Effector CD4-positive, alpha-beta T cell (primary cell): Measurements from ENCODE around the gene SHC3.

ENCODE experiments used
- DNase-seq: peaks from one replicate; pipeline ENCODE4 v3.0.0-alpha.2; 2020

SHC3 gene

DNA sequence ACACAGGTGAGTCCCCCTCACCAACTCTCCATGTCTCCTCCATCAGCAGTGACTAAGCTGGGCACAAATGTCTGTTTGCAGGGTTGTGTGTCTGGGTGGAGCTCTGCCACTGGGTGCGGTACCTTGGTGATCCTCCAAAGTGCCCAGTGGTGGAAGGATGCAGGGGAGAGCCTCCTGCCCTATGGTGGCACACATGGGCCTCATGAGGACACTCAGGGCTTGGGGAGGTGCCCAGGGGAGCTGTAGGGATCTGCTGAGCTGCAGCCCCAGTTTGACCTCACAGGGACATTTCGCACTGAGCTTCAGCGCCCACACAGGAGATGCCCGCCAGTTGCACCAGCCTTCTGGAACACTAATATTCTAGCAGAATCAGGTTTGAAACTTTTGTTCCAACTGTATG, 157.9 kb downstream of the SHC3 start:
- no peak for DNase-seq

DNA sequence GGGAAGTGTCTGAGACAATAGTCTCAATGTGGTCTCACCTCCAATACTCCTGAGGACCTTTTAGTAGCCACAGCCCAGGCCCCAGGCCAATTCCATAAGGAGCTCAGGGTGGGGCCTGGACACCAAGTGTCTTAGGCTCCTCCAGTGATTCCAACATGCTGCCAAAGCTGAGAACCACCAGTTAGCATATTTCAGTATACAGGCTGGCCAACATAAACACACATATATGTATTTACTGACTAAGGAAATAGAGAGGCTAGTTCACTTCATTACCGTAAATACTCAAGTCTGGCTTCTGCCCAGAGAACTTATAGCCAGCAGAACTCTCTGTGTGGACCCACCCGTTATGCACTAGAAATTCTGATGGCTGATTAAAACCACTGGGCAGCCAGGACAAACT, 163.3 kb downstream of the SHC3 start:
- DNase-seq: no peak

DNA sequence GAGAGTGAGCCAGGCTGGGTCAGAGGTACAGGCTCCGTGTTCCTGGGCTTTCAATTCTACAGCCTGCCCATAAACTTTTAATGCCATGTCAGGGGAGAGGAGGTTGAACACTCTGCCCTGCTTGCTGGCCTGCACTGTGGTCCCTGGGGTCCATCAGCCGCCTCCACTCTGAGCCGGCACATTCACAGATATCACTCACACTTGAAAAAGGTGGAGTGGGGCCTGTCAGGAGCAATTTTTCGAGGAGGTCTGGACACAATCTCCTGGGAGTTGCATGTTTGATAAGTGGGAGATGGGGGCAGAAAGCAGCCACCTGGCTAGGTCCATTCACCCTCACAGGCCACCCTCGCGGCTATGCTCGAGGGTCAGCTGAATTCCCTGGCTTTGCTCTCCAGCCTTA, 164.5 kb downstream of the SHC3 start:
- no peak for DNase-seq

DNA sequence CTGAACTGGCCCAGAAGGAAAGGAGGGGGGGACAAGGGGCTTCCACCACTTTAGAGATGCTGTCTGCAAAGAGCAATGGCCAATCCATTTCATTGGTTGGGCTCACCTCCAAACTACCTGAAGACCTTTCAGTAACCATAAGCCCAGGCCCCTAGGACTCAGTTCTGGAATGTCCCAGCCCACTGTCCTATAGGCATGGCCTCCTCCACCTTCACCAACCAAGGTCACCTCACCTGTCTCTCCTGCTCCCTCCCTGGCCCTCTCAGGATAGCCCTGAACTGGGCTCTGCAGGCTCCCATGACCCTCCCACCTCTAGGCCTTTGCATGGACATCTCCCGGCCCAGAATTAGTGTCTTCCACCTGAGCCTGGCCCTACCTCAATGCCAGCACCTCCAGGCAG, 165.0 kb downstream of the SHC3 start:
- DNase-seq: no peak

DNA sequence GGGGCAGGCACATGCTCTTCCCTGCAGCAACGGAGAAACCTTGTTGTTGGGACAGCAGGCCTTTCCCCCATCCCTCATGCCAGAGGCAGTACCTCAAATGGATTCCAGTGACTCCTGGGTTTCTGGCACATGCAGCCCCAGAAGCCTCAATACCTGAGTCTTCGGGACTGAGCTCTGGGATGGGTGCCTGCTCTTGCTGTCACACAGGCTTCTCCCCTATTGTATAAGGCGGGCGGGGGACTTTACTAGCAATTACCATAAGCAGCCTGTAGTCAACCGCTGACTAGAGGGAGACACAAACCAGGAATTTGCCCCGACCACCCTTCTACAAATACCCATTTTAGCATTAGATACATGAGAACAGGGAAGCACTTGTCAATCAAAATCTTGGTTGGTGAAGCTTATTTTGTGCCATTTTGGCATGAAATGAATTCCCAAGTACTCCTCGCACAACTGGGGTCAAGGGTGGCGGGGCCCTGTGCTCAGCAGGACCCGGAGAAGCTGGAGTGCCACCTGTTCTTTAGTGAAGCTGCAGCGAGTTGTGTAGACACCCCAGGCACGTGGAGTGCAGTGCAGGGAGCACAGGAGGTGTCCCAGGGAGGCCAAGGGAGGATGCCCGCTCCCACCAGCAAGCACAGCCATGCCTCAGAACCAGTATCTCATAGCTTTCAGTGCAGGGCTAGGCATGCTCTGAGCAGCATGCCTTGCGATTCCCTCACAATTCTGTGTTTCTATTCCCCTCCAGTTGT, 166.2 kb downstream of the SHC3 start:
- DNase-seq: no peak

DNA sequence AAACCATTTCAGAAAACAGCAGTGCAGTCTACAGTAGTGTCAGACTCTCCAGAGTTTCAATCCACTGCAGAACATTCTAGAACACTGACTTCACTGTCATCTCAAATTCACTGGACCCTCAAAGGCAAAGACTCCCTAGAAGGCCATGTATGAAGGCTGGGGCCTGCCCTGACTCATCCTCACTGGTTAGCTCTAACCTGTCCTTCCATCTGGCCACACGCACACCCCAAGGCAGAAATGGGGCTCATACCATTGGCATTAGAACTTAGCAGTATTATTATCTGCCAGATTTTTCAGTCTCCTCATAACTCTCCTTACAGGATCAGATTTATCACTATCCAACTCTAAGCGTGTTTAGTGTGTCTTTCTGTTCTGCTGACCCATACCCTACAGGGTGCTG, 166.9 kb downstream of the SHC3 start:
- no peak for DNase-seq

DNA sequence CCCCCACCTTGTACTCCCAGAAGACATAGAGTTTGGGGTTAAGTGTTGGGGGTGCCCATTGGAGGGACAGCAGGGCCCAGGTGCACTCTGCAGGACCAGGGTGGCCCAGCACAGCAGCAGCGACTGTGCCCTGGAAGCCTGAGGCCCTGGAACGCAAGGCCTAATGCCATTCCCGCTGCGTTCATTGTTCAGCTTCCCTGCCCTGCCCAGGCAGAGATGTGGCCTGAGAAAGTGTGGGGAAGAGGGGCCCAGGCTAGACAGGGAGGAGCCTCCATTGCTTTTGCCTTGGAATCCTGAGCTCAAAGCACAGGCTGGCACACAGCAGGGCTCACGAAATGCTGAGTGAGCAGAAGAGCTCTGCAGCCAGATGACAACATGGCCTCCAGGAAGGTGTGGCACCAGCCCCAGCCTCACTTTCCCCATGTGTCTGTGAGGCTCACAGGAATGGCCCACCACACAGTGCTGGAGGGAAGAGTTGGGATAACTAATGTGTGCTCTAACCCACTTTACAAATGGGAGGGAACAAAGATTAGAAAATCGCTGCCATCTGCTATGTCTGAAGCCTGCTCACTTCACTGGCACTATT, 168.0 kb downstream of the SHC3 start:
- DNase-seq: no peak

DNA sequence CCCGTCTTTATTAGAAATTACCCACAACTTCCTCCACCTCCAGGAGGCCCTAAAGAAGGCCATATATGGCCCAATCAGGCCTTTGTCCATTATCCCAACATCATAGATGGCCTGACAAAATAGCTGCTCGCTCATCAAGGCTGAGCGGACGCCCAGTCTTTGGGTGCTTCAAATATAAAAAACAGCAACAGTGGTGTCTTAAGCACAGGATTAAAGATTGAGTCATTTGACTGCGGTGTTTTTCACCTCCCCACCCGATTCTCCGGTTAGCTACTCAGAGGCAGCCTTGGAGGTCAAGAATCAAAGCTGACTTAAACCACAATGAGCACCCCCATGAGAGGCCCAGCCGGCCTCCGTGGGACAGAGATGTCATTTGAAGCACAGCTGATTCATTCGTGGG, 168.6 kb downstream of the SHC3 start:
- no peak for DNase-seq

DNA sequence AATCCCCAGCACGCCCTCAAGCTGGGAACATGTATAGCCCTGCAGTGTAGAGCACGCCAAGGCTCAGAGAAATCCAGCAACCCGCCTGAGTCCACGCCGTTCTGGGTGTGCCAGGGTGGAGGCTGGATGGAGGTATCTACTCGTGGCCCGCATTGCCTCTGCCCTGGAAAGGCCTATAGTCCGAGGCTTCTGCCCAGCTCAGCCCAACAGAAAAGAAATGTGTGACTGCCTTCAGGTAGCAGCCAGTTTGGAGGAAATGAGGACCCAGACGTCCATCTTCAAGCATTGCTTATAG, 169.1 kb downstream of the SHC3 start:
- DNase-seq: no peak

DNA sequence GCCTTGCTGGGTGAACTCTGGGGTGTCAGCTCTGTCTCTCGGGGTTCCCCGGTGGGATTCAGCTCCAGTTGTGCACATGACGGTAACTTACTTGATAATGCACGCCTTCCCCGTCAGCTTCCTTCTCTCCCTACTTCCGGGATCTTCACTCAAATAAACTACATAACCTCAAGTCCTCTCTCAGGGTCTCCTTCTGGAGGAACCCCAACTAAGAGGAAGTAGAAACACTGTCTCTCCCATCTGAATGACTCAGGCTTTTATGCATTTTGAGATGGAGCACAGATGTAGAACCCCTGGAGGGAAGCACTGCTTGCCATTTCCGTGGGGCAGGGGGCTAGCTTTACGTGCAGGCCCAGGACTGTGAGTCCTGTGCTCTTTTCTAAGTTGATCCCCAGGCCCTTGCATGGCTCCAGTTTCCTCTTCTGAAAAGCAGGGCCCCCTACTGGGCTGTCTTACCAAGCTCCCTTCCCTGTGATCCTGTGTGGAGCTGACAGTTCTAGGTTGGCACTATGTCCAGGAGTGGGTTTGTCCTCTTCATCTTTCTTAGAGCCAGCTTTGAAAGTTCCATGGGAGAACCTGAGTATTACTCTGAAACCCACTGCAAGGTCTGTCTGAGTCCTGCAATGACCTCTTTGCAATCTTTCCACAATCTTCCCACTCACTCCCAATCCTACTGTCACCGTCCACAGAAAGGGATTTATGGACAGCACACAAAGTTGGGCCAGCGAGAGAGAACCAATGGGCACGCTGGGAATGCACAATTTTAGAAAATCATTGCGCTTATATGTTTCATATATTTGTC, 169.7 kb downstream of the SHC3 start:
- no peak for DNase-seq

DNA sequence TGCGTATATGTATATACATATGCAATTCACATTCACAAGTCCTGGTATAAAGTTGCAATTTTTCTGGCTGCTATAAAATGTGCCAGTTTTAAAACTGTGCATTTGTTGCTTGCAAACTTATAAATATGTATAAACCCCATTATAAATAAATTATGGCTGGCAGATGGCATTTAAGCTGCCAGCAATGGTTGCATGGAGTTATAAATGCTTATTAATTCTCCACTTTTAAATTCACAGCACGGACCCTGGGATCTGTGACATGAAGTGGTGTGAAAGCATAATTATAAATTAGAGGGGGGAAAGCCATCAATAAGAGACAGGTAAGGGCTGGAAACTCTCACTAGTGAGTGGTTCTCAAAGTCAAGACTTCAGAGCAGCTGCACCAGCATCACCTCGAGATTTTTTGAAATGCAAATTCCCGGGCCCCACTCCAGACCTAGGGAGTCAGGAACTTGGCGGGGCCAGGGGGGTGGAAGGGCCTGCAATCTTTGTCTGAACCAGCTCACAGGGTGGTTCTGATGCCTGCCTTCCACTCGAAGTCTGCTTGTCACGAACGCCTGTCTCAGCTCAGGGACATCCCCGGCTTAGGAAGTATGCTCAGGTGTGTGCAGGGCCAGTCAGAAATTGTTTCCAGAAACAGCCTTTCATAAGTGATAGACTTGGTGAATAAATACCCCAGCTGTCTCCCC, 170.4 kb downstream of the SHC3 start:
- DNase-seq: no peak

DNA sequence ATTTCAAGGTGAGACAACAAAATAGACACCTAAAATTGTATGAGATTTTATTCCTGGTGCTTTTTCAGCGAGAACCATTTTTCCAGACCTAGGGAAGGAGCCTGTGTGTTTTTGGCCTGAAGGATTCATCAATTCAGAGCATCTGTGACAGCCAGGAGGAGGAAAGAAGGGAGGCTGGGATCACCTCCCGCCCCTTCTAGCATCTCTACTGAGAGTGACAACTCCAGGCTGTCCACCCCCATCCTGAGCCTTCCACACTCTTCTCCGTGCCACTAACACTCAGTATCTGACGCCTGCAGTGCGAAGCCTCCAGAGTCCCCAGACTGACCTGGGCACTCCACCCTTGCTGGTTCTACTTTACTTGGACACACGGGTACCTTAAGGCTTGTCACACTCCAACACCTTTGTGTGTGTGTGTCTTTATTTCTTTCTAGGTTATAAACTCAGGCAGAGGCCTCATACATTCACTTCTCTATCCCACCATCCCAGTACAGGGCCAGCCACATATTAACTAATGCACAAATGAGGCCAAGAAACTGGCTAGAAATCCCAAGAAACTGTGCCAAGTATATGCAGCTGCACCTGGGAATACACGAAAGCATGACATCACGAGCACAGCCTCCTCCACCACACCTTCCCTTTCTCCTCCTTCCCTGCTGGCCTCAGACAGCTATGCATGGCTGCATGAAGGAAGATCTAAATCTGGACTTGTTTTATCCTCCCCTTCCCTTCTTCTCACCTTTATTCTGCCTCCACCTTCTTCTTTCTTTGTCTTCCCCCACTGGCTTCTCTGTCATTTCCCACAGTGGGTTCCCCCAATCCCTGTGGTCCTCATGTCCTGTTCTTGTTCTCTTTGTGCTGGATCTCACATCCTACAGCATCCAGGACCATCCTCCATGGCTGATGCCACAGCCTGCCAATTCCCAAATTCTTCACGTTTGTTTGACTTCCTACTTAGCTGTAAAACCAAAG, 171.3 kb downstream of the SHC3 start:
- no peak for DNase-seq

DNA sequence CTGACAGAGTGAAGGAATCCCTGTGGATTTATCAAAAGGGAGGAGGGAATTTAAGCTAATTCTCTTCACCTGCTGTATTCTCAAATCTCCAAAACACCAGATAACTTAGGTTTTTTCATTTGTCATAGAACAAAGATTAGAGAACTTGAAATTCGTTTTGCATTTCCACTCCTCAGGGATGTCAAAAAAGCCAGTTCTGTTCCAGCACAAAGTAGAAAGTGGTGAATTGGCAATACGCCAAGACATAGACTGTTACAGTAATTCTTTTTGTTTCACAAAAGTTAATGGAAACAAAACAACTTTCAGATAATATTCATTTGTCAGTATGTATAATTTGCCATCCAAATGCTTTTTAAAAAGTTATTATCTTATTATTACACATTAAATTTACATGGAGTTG, 172.4 kb downstream of the SHC3 start:
- no peak for DNase-seq

DNA sequence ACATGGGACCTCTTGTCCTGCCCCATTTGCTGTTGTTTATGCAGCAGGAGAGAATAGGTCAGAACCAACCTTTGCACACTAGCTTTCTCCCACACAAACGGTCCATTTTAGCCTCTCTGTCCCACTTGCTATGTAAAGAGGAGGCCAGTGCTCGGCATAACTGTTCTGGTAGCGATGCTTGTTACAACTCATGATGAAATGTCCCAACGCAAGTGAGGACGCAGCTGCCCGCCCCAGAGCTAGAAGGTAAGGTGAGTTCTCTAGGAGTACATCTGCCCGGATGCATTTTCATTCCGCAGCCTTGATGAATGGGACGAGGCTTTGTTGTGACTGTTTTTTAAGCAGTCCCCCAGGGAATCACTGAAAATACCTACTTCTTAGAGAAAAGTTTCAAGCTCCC, 173.3 kb downstream of the SHC3 start:
- DNase-seq: no peak

DNA sequence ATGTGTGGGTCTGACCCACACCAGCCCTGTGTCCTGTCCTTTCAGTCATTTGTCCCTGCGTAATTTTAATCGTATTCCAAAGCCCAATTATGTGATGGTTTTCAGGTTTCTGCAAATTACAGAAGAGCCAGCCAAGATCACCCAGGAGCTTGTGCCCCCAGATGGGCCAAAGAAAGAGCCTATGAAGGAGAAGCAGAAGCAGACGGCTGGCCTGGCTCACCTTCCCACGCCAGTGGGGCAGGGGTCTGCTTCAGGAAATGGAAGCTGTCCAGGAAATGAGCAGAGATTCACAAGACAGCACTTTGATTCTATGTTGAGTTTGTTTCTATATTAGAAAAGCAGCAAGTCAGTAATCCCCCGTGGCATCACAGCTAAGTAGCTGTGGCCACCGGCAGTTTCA, 175.6 kb downstream of the SHC3 start:
- no peak for DNase-seq

DNA sequence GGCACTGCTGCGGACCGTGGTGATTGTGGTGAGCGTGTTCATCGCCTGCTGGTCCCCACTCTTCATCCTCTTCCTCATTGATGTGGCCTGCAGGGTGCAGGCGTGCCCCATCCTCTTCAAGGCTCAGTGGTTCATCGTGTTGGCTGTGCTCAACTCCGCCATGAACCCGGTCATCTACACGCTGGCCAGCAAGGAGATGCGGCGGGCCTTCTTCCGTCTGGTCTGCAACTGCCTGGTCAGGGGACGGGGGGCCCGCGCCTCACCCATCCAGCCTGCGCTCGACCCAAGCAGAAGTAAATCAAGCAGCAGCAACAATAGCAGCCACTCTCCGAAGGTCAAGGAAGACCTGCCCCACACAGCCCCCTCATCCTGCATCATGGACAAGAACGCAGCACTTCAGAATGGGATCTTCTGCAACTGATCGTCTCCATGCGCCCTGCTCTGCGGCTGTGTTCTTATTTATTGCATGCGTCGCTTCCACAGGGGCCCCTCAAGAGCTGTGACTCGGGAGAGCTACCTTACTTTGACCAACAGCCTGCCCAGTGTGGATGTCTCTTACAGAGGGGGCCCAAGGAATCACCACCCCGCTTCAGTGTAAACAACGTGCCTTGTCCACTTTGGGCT, 176.6 kb downstream of the SHC3 start:
- no peak for DNase-seq

DNA sequence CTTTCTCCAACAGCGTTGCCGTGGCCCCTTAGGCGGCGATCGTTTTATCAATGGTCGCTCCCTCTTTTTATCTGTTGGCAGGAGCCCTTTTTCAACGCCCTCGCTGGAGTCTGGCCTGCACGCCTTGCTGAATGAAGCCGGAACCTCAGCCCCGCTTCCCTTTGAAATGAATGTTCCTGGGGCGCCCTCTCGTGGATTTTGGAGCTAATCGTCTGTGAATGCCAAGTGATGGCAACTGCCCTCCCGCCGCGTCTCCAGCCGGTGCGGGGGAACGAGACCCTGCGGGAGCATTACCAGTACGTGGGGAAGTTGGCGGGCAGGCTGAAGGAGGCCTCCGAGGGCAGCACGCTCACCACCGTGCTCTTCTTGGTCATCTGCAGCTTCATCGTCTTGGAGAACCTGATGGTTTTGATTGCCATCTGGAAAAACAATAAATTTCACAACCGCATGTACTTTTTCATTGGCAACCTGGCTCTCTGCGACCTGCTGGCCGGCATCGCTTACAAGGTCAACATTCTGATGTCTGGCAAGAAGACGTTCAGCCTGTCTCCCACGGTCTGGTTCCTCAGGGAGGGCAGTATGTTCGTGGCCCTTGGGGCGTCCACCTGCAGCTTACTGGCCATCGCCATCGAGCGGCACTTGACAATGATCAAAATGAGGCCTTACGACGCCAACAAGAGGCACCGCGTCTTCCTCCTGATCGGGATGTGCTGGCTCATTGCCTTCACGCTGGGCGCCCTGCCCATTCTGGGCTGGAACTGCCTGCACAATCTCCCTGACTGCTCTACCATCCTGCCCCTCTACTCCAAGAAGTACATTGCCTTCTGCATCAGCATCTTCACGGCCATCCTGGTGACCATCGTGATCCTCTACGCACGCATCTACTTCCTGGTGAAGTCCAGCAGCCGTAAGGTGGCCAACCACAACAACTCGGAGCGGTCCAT, 177.4 kb downstream of the SHC3 start:
- DNase-seq: peak; percentile 47

DNA sequence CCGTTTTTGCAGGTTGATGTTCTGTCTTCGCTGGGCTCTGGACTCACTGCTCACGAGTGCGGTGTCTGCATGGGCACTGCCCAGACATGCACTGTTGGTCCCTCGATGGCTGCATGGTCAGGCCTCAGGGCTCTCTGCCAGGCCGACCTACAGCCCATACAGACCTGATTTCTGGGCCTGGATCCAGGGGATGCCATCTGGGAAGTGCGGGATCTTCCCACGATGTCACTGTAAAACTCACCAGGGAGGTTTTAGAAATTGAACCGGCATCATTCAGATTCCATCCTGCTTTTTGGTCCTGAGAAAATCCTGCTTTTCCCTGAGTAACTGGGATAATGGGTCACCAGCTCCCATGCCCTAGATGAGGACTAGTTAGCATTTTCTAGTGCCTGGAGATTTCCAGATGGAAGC, 178.2 kb downstream of the SHC3 start:
- no peak for DNase-seq

DNA sequence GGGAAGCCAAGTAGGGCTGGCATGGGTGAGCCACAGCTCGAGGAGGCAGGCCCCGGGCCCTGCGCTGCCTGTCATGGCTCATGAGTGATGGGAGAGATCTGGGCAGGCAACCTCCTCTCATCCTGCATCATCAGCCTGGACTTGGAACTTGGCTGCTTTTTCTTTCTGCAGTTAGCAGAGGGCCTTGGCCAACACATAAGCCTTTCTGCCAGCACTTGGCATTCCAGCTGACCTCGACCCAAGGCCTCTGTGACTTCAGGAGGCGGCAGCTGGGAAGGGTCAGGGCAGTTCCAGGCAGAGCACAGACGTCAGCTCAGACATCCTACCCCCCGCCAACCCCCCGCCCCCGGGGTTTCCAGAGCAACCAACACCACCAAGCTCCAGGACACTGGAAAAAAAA, 179.7 kb downstream of the SHC3 start:
- no peak for DNase-seq

DNA sequence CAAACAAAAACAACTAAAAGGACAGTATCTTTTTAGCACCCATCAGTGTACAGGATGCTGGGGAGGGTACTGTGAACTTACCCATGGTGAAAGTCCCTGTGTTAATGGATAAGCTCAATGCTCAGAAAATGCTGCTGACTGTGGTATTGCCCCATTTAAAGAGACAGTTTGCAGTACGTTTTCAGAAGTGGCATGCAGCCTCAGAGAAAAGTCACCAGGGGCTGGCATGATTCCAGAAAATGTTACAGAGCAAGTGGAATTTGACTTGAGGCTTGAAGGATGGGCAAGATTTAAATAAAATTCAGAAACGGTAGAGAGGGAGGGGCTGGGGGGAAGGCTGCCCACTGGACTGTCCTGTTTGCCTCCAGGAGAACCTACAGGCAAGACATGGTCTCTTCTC, 180.1 kb downstream of the SHC3 start:
- no peak for DNase-seq

DNA sequence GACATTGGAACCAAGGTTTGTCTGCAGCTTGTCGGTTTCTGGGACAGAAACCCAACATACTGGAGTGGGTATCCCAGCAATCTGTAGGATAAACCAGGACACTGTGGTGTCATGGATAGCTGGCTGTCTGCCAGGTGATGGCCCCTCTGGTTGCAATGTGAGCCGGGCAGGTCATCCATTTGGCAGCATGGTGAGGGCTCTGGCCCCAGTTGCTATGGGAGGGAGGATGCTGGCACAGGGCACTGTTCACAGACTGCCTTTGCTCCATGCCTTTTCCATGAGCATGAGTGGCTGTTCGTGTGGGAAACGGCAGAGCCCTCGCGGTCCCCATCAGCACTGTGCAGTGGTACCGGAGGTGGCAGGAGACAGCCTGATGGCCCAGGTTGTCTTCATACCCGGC, 181.0 kb downstream of the SHC3 start:
- no peak for DNase-seq
